ENCODE measurements around the gene ANO8. TPM values are rescaled to one million over a fixed set of nuclear protein-coding genes. Genes with fewer than 3 reads are reported as not detected.
"Not testable (repeated sequence)": the region's sequence is repeated elsewhere in the genome, so short reads cannot be mapped to it uniquely, and the experiment has no call there.

The ANO8 gene
- total RNA-seq, 1 donor from 2014 or later: 6.7 TPM

GRCh38 chr19:17289489-17289888 is 45.2 kb downstream of the ANO8 start:
- no peak for DNase-seq

GRCh38 chr19:17286752-17287151 is 47.9 kb downstream of the ANO8 start:
- no peak for DNase-seq

- no peak for DNase-seq
Measured at GRCh38 chr19:17286263-17286662, 48.4 kb downstream of the ANO8 start.

- no peak for DNase-seq
Measured at GRCh38 chr19:17285415-17286135, 49.1 kb downstream of the ANO8 start.

- no peak for DNase-seq
Measured at GRCh38 chr19:17283504-17283996, 51.1 kb downstream of the ANO8 start.

GRCh38 chr19:17282488-17283125 is 52.0 kb downstream of the ANO8 start:
- no peak for DNase-seq

GRCh38 chr19:17281391-17282304 is 53.0 kb downstream of the ANO8 start, which contains the start of gene ANKLE1:
TSS of gene ANKLE1 (plus strand) at chr19:17281901. CDS start at chr19:17281921, 20 bp downstream.
- DNase-seq: no peak

- DNase-seq: no peak
Measured at GRCh38 chr19:17279436-17279835, 55.2 kb downstream of the ANO8 start.

GRCh38 chr19:17275441-17276175 is 59.0 kb downstream of the ANO8 start:
- no peak for DNase-seq

GRCh38 chr19:17274892-17275291 is 59.8 kb downstream of the ANO8 start:
- DNase-seq: not testable (repeated sequence)

Other genes starting within 250 kb of the ANO8 start
- 13.2 TPM for gene USE1, start 119.5 kb downstream of the ANO8 start, total RNA-seq
- 3.7 TPM for gene OCEL1, start 108.6 kb downstream of the ANO8 start, total RNA-seq
- 14.4 TPM for gene NR2F6, start 88.9 kb downstream of the ANO8 start, total RNA-seq
- 2.0 TPM for gene USHBP1, start 70.1 kb downstream of the ANO8 start, total RNA-seq
- 43.6 TPM for gene BABAM1, start 67.4 kb downstream of the ANO8 start, total RNA-seq
- gene ANKLE1, start 53.0 kb downstream of the ANO8 start, total RNA-seq: 0.49 TPM
- gene ABHD8, start 31.4 kb downstream of the ANO8 start, total RNA-seq: 5.7 TPM
- gene MRPL34, start 29.0 kb downstream of the ANO8 start, total RNA-seq: 20.3 TPM
- gene DDA1, start 25.3 kb downstream of the ANO8 start, total RNA-seq: 7.9 TPM
- 10.6 TPM for gene GTPBP3, start 2.7 kb upstream of the ANO8 start, total RNA-seq
- gene PLVAP, start 42.5 kb upstream of the ANO8 start, total RNA-seq: 10.9 TPM
- not detected for gene CCDC194, start 59.3 kb upstream of the ANO8 start, total RNA-seq
- 6.9 TPM for gene BST2, start 70.8 kb upstream of the ANO8 start, total RNA-seq
- gene MVB12A, start 85.2 kb upstream of the ANO8 start, total RNA-seq: 19.2 TPM
- 0.69 TPM for gene TMEM221, start 113.8 kb upstream of the ANO8 start, total RNA-seq
- not detected for gene NXNL1, start 126.1 kb upstream of the ANO8 start, total RNA-seq
- gene SLC27A1, start 135.7 kb upstream of the ANO8 start, total RNA-seq: 19.6 TPM
- 36.3 TPM for gene PGLS, start 176.8 kb upstream of the ANO8 start, total RNA-seq
- gene COLGALT1, start 220.8 kb upstream of the ANO8 start, total RNA-seq: 40.6 TPM

All from skin of body (tissue), 2 donors.